Measurements from ENCODE around the gene NISCH.
A peak's percentile ranks its signal among the peaks of the same experiment; 100 is the strongest.

NISCH gene

DNA sequence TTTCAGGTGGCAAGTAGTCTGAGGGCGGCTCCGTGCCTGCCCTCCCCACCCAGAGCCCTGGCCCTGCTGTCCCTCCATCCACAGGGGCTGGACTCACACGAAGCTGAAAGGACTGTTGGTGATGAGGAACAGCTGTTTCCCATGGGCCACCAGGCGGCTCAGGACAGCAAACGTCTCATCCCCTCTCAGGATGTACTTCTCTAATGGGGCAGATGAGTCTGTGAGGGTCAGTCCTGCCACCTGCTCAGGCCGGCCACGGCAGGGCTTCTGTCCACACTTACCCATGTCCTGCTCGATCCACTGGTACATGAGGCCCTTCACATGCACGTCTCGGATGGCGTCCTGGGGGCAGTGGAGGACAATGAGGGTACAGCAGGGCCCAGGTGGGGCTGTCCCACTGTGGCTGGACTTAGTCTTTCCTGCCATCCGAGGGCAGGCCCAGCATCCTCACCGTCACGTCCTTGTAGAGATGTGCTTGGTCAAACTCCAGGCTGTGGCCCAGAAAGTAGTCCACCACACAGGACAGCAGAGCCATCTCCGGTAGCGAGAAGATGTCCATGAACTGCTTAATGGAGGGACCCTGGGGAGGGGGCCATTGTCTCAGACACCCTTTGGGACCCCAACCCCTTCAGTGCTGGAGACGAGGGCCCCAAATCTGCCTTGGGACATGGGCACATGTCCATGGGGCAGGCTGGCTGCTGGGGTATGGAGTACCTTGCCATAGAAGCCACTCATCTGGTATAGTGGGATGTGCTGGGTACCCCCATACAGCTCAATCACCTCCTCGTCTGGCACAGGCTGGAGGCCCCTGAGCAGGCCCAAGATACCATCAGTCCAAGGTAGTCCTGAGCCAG lies 72.6 kb downstream of the NISCH start:
- no peak for DNase-seq

DNA sequence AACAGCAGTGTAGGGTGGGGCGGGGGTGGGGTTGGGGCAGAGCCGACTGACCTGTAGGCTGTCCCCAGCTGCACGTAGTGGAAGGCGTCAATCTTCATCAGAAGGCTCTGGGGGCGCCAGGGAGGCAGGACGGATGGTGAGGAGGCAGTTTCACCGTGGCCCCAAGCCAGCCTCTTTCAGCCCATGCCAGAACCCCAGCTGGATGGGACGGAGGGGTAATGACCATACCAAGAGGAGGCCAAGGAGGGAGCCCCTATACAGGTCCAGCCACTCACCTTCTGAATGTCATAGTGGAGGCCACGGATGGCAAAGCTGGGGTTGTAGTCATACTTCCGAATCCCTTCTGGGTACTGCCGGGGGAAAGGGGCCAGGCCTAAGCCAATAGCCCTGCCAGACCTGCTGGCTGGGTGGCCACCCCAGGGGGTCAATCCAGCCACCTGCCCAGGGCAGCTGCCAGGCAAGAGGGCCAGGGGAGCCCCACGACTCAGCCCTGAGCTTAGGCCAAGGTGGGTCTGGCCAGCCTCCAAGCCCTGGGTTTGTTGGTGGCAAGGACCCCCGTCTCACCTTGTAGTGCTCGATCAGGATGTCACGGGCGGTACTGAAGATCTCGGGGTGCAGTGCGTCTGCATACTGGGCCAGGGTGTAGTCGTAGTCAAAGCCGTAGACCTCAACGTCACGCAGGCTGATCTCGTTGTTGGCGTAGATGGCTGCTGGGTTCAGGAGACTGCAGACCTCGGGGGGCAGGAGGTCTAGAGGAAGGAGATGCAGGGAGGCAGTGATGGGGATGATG lies 73.4 kb downstream of the NISCH start:
- no peak for DNase-seq

DNA sequence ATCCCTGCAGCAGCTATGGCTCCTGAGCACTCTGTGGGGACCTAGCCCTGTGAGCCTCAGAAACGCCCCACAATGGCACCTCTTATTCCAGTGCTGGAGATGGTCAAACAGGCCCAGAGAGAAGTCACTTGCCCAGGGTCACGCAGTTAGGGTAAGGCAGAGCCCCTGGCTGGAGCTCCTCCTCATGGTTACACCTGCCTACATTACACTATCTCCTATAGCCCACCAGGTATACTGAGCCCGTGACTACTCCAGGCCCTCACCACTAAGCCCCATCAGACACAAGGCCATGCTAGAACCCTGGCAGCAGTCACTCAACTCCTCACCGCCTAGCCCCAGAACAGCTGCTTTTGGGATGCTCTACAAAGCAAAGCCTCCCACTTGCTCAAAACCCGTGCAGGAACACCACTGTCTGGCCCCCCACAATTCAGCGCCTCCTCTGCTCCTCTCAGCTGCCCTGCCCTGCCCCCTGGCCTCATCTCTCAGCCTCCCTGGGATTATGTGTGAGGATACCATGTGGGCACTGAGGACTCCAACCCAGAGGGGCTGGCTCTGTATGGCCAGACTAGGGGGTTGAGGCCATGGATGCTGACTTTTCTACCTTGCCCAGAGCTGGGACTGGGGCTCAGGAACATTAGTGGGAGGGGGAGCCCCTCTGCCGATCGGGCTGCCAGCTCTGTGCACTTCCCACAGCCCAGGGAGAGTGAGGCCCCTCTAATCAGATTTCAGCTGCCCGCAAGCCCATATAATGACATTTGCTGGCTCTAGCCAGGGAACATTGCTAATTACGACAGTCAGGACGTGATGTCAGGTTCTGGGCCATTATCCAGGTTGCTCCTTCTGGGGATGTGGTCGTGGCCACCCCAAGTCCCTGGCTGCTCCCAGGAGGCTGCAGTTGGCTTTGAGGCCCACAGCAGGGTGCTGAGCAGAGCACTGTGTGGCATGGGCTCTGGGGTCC lies 74.3 kb downstream of the NISCH start:
- DNase-seq: no peak

DNA sequence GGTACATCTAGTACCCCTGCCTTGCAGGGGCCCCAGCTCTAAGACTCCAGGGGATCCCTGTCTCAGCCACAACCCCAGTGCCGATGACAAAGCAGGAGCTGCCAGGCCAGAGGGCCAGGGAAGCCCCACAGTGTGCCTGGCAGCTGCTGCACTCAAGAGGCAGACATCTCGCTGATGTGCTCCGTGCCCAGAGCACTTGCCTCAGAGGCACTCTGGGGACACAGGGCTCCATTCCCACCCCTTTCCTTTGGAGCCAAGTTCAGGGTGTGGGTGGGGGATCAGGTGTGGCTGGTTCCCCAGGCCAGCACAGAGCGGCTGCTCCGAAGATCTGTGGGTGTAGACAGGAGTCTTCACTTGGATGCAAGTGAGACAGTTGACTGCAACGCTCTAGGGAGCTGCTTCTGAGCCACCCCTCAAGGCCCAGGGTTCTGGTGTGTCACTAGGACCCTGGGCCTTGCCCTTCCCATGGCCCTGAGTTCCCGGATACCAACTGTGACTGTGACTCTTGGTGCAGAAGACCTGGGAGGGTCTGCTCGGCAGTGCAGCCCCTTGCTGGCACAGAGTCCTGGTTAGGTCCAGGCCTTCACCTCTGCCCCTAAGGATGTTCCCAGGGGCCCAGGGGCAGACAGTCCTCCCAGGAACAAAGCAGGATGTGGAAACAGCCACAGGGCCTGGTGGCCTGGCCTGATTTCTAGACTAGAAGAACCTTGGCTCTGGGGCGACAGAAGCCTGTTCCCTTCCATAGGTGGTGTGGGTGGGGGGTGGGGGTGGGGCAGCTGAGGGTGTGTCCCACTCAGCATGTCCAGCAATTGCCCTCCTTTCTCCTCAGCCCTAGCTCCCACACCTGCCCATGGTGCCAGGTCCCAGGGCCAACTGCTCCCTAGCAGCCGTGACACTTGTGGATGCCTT lies 75.8 kb downstream of the NISCH start:
- no peak for DNase-seq

DNA sequence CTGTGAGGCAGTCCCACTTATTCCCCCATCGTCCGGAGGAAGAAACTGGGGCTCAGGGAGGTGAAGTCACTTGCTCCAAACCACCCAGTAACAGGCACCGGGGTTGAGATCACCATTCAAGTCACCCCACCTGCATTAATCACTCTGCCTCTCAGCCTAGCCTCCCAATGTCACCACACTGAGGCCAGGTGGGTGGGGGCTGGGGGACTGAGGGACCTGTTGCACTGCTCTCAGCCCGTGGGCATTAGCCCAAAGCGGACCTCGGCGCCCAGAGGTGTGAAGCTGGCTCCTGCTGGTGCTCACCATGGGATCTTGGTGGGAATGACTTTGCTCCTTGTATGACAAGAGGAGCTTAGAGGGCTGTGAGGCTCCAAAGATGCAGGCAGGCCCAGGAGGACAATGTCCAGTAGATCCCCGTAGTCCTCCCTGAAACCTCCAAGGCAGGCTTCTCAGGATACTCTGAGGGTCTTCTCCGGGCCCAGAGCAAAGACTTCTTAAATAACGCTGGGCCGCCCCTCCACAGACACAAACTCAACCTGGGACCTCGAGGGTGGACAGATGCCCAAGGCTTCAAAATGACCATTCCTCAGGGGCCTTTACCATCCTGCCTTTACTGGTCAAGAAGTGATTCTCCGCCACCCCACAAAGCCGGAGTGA lies 76.6 kb downstream of the NISCH start:
- DNase-seq: no peak

DNA sequence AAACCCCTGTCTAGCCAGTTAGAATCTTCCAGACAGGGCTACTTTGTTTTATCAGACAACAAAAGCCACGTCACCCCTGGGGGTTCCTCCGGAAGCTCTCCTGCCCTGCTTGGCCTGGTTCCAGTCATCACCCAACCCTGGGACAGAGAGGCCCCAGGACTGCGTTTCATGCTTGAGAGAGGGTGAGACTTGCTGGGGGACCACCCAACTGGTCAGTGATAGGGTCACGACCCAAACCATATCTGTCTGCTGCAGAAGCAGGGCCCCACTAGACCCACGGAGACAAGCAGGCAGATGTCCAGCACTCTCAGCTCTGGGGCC lies 77.1 kb downstream of the NISCH start:
- DNase-seq: no peak

DNA sequence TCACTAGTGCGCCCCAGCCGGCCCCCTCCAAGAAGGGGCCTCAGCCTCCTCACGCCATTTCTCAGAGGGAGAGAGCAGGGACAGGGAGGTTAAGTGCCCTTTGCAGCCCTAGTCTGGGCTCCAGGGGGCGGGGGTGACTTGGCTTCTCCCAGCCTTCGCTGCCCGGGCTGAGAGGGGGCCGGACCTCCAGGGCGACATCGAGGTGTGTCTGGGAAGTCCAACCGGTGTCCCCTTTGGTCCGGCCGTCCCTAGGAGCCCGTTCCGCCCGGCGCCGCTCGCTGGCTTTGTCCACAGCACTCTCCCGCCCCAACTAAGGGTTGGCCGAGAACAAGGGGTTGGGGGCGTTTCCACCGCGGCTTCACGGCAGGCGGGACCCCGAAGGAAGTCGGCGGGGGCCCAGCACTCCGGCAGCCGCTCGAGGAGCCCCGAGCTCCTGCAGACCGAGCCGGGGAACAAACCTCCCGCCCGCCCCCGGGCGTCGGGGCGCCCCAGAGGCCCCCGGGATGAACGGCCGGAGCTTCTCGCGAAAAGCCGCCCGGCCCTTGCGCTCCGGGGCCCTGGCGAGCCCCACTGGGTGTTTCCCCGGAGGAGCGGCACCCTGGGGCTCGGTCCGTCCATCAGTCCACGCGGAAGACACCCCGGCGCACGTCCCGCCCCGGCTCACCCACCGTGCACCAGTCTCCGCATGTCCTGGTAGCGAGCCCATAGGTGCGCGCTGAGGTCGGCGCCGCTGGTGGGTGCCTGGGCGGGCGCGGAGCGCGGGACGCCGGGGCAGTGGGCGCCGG lies 77.6 kb downstream of the NISCH start:
- DNase-seq: no peak

DNA sequence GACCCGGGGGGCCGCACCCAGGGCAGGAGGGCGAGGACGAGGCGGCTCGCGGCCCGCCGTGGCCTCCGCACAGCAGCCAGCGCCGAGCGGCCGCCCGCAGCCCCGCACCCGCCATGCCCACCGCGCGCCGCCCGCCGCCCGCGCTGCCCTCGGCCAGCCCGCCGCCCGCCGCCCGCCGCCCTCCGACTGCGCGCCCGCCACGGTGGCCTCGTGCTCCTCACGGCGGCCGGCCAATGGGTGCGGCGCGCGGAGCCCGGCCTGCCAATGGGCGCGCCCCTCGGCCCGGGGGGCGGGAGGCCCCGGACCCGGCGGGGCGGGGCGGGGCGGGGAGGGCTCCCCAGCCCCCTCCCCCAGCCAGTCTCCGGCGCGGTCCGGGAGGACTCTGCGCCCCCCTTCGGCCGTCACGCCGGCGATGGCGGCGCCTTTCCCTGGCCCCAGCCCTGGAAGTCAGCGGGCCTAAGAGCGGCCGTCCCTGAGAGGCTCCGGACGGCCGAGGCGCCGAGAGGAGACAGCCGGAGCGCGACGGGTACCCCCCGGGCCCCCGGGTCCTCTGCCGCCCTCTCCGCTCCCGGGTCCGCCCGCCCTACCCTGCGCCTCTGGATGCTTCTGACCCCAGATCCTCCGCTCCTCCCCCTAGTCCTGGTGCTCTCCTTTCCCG lies 78.3 kb downstream of the NISCH start, which contains the start of gene NT5DC2:
Gene NT5DC2 (minus strand): TSS at position 235 of the 658 bp plus-strand sequence. CDS start 120 bp downstream, at position 115.
- peak; percentile 71 for DNase-seq

DNA sequence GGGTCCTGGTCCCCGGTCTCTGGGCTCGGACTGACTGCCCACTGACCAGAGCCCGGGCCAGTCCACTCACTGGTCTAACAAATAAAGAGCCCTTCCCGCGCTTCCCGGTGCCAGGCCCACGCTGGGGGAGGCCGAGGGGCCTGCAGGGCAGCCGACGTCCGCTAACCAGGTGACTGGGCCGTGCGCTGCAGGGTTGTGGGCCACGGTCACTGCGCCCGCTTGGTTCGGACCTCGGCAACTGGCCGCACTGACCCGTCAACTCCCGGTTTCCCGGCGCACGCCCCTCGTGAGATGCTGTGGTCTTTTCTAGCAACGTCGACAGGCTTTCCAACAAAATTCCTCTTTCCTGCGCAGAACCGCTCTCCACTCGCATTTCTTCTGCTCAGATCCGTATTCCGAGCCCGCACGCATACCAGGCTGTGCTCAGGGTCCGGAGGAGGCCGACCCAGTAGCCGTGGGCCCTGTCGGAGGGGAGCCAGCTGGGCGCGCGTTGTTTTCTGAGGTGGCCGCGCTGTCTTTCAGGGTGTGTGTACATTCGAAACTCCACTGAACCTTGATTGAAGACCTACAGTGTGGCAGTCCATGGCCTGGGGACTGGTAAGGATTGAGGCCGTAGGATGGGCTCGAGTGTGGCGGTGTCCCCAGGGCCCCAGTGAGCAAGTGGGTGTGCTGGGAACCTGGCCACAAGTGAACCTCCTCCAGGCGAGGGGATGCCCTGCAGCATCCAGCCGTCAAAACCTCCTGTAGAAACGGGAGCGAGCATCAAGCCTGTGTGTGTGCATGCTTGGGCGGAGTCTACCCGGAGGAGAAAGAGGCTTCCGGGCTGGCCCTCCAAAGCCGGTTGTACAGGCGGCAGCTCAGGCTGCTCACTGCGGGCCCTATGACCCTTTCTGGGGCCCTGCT lies 79.1 kb downstream of the NISCH start:
- no peak for DNase-seq

DNA sequence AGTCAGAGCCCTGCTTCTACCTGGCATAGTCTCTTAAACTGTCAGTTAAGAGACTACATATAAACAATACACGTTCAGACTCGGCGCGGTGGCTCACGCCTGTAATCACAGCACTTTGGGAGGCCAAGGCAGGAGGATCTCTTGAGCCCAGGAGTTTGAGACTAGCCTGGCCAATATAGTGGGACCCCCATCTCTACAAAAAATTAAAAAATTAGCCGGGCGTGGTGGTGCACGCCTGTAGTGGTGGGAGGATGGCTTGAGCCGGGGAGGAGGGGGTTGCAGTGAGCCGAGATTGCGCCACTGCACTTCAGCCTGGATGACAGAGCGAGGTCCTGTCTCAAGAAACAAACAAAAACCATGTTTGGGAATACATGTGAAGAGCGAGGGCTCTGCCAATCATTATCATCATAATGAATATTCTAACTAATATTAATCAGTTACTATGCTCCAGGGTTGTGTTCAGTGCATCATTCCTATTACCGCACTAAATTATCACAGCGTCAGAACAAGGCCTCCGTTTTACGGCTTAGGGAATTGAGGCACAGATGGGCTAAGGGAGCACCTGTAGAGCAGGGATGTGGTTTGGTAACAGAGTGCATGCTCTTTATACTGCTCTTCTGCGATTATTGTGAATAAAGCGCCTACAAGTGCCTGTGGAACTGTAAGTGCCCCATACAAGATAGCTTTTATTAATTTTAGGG lies 80.2 kb downstream of the NISCH start:
- DNase-seq: no peak

DNA sequence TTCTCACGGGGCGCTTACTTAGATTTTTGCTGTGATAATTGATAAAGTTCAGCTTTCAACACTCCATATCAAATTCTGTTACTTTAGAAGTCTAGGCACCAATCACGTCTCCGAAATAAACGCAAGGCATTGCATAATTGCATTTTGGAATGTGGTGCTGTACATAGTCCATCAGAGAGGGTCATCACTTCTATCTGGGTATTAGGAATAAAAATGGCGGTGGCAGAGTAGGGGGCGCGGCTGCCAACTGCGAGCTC lies 80.6 kb downstream of the NISCH start:
- DNase-seq: no peak

DNA sequence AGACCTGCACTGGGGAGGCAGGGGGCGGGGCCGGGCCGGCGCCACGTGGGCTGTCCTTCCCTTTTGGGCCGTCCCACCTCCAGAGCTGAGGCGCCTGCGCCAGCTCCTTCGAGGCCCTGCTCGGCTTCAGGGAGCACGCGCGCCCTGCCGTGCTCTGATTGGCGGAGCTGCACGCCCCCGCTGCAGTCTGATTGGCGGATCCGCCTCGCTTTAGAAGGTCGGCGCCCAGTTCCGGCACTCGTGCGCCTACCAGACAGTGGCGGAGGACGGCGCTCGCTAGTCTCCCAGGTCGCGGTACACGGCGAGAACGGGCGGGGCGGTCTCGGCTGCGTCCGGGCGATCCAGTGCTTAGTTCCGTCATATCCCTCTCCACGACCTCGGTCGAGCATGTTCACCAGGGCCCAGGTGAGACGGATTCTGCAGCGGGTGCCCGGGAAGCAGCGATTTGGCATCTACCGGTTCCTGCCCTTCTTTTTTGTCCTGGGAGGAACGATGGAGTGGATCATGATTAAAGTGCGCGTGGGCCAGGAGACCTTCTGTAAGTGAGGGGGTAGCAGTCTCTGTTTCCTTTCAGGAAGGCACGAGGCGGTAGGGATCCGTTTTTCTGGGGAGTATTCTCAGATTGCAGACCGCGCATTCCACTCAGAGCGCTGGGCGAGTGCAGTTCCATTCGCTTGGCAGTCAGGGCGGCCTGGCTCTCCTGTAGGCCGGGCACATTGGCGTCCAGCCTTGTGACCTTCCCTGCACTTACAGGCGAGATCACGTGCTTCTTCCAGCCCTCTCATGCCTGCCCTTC lies 81.2 kb downstream of the NISCH start, which contains the start of gene UQCC5:
Gene UQCC5 (plus strand): TSS at position 237 of the 796 bp plus-strand sequence. CDS start 151 bp downstream, at position 388.
- peak; percentile 99 for DNase-seq

DNA sequence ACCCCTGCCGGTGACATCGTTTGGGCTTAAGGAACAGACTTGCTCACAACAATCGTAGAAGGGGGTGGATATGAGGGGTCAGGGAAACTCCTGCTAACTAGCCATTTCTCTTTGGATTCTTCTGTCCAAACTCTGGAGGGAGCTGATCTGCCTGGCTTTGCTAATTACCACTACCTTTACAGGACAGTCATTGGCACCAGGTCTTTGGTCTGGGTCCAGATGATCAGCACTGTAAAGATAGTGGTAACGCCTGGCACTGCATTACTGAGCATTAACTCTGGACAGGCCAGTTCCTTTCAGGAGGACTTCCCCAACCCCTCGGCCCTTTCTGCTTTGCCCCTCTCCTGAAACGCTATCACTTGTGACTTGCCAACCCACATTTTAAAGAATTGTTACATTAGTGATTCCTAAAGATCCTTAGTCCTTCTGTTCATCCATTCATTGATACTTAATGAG lies 81.8 kb downstream of the NISCH start:
- no peak for DNase-seq

DNA sequence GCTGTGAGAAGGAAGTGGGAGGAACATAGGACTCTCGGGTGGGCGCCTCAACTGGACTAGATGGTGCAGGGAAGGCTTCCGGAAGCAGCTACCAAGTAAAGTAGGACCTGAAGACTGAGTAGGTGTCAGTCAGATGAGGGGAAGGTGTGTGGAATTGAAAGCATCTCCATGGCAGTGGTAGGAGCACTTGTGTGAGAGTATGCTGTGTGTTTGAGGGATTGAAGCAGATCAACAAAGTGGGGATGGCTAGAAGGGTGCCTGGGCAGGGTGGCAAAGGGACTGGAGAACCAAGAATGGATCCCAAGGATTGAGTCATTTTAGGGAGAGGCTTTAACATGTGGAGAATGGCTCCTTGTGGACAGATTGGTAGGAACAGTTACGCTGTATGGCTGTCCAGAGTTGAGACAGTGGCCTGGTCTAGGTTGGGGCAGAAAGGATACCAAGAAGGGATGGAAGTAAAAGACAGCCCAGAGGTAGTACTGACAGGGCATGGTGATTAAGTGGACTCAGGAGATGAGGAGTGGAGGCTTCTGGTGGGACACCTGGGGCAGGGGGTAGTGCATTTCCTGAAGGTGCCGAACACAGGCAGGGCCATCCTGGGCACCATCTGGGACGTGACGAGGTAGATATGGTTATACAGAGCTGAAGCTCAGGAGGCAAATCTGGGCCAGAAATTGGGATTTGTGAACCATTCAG lies 82.5 kb downstream of the NISCH start:
- no peak for DNase-seq

DNA sequence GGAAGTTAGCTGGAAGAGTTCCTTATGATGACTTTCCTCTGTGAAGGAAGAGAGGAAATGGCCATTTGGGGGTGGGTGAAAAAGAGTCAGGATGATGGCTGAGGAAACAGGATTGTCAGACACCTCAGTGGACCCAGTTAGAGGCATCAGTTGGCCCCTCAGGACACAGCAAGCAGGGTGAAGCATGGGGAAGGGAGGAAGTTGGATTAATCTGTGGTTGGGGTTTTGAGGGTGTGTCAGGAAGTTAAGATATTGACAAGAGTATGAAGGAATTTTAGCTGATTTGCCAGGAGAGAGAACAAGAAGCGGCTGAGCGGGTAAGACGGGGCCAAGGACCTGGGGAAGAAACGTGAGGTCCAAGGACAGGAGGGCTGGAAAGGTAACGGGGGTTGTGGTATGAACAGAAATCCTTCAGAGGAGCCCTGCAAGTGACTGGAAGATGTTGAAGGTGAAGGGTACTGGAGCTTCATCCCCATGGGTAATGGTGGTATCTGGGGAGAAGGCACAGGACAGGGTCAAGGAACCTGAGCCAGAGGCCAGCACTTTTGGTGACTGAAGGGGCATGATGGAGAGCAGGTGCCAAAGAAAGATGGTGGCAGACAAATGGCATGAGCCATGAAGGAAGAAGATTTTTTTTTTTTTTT lies 83.7 kb downstream of the NISCH start:
- DNase-seq: no peak

DNA sequence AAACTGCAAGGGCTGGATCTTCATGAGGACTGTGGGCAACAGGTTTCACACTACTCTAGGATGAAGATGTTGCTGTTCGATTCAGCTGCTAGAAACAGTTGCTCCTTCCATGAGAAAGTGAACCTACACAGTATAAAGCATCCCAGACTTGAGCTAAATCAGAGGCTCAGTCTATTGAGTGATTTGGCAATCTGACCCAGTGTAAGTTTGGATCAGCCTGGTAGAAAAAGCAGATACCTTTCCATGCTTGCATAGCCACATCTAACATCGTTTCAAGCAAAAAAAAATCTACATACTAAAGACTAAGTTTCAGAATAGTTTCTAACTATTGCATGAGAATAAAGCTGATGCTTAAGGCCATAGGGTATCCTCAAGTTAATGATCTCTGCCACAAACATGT lies 85.6 kb downstream of the NISCH start:
- no peak for DNase-seq
